HepG2 (cell line): ENCODE data around the gene METTL14.

Experiments used
- ATF6 ChIP-seq: sonication (generic); formaldehyde crosslinking; conservative IDR thresholded peaks from 2 replicates; pipeline ENCODE4 v1.4.0; 2020; ENCODE audit warnings: missing genetic modification reagents
- CEBPB ChIP-seq: IDR thresholded peaks from 2 replicates; pipeline ENCODE4 v1.6.1; 2011; ENCODE audit warnings: low read depth, low read length, improper control_type of control experiment, borderline replicate concordance
- CTCF ChIP-seq: sonication (generic); formaldehyde crosslinking; IDR thresholded peaks from 2 replicates; pipeline ENCODE4 v1.5.0; 2020; ENCODE audit warnings: mild to moderate bottlenecking, missing genetic modification reagents, moderate library complexity
- MED8 ChIP-seq: sonication (generic); formaldehyde crosslinking; IDR thresholded peaks from 2 replicates; pipeline ENCODE4 v1.8.1; 2023; ENCODE audit warnings: mild to moderate bottlenecking, missing genetic modification reagents; ENCODE audit not compliant: insufficient replicate concordance
- NFIC ChIP-seq: IDR thresholded peaks from 2 replicates; pipeline ENCODE4 v1.6.1; 2012; ENCODE audit warnings: mild to moderate bottlenecking, low read length, inconsistent platforms
- POLR2AphosphoS5 ChIP-seq: IDR thresholded peaks from 2 replicates; pipeline ENCODE4 v1.6.1; 2012; ENCODE audit warnings: low read depth, low read length
- ZNF24 ChIP-seq: fragments of 450-650 bp; IDR thresholded peaks from 2 replicates; pipeline ENCODE4 v1.6.1; 2017; ENCODE audit warnings: antibody characterized with exemption, mild to moderate bottlenecking
- ZNF335 ChIP-seq: sonication (generic); formaldehyde crosslinking; IDR thresholded peaks from 2 replicates; pipeline ENCODE4 v1.4.0; 2020; ENCODE audit warnings: missing genetic modification reagents

- TF ChIP-seq ZNF24: no peak
- TF ChIP-seq CEBPB: no peak
- no peak for TF ChIP-seq MED8 (CRISPR knock-in tag)
- no peak for TF ChIP-seq CTCF (CRISPR knock-in tag)
- TF ChIP-seq NFIC: no peak
- no peak for TF ChIP-seq ZNF335 (CRISPR knock-in tag)
- no peak for TF ChIP-seq POLR2AphosphoS5
- no peak for TF ChIP-seq ATF6
Measured at GRCh38 chr4:118756958-118757357, 71.8 kb downstream of the METTL14 start.
